SU-DHL-6 (cell line): Measurements from ENCODE around the gene WNT9A.

ENCODE experiments used
- H2AFZ ChIP-seq: fragments of 200-600 bp; sonication (generic); 2 replicates; pipeline ENCODE4 v1.6.1; 2014; ENCODE audit warnings: low read depth, mild to moderate bottlenecking, moderate library complexity, mixed read lengths, antibody characterized with exemption, low read length; ENCODE audit not compliant: severe bottlenecking
- H3F3A ChIP-seq: fragments of 200-600 bp; shearing (Covaris generic); 2 replicates; pipeline ENCODE4 v1.6.0; 2016; ENCODE audit warnings: antibody characterized with exemption, mild to moderate bottlenecking; ENCODE audit not compliant: insufficient read depth
- H3K27ac ChIP-seq: fragments of 200-600 bp; sonication (generic); 2 replicates; pipeline ENCODE4 v1.5.1; 2016; ENCODE audit warnings: low read depth, mild to moderate bottlenecking, low read length, moderate library complexity, mixed read lengths
- H3K27me3 ChIP-seq: fragments of 200-600 bp; sonication (generic), shearing (Covaris generic); 2 replicates; pipeline ENCODE4 v1.6.0; 2014; ENCODE audit warnings: mild to moderate bottlenecking, low read length
- H3K36me3 ChIP-seq: fragments of 200-600 bp; sonication (generic); 2 replicates; pipeline ENCODE4 v1.6.1; 2014; ENCODE audit warnings: mild to moderate bottlenecking, low read length, mixed read lengths
- H3K4me2 ChIP-seq: fragments of 300-600, 200-600 bp; shearing (Covaris generic), sonication (generic); 2 replicates; pipeline ENCODE4 v1.6.0; 2014; ENCODE audit warnings: low read length, low read depth, mild to moderate bottlenecking; ENCODE audit not compliant: poor library complexity, severe bottlenecking
- H3K4me3 ChIP-seq: fragments of 200-600 bp; sonication (generic); 2 replicates; pipeline ENCODE4 v1.5.1; 2014; ENCODE audit warnings: antibody characterized with exemption, low read length, mild to moderate bottlenecking, mixed read lengths; ENCODE audit not compliant: insufficient read depth, poor library complexity, severe bottlenecking
- H3K79me2 ChIP-seq: fragments of 200-600 bp; sonication (generic); 2 replicates; pipeline ENCODE4 v1.6.1; 2014; ENCODE audit warnings: mild to moderate bottlenecking, low read length, moderate library complexity; ENCODE audit not compliant: insufficient read depth
- H3K9ac ChIP-seq: fragments of 200-600 bp; sonication (generic); 2 replicates; pipeline ENCODE4 v1.7.0; 2014; ENCODE audit warnings: mild to moderate bottlenecking, low read length
- H3K9me2 ChIP-seq: fragments of 200-600 bp; sonication (generic); replicated peaks from 2 replicates; pipeline ENCODE4 v1.6.1; 2014; ENCODE audit warnings: low read length; ENCODE audit not compliant: insufficient read depth
- H3K9me3 ChIP-seq: fragments of 200-600 bp; sonication (generic); 2 replicates; pipeline ENCODE4 v1.6.1; 2014; ENCODE audit warnings: low read length, mixed read lengths; ENCODE audit not compliant: insufficient read depth
- H4K20me1 ChIP-seq: fragments of 200-600 bp; sonication (generic); 2 replicates; pipeline ENCODE4 v1.6.1; 2014; ENCODE audit warnings: low read depth, mild to moderate bottlenecking, antibody characterized with exemption, low read length, moderate library complexity, mixed read lengths
- CTCF ChIP-seq: fragments of 200-600 bp; sonication (generic); IDR thresholded peaks from one replicate; pipeline ENCODE4 v1.5.1; 2017; ENCODE audit warnings: antibody characterized with exemption, mild to moderate bottlenecking, low read length, moderate library complexity; ENCODE audit not compliant: insufficient read depth, poor library complexity, severe bottlenecking
- EZH2phosphoT487 ChIP-seq: fragments of 200-600 bp; sonication (generic), shearing (Covaris generic); conservative IDR thresholded peaks from 2 replicates; pipeline ENCODE4 v1.6.1; 2018; ENCODE audit warnings: mild to moderate bottlenecking, antibody characterized with exemption, low read length, moderate library complexity, mixed read lengths

Gene WNT9A

DNA sequence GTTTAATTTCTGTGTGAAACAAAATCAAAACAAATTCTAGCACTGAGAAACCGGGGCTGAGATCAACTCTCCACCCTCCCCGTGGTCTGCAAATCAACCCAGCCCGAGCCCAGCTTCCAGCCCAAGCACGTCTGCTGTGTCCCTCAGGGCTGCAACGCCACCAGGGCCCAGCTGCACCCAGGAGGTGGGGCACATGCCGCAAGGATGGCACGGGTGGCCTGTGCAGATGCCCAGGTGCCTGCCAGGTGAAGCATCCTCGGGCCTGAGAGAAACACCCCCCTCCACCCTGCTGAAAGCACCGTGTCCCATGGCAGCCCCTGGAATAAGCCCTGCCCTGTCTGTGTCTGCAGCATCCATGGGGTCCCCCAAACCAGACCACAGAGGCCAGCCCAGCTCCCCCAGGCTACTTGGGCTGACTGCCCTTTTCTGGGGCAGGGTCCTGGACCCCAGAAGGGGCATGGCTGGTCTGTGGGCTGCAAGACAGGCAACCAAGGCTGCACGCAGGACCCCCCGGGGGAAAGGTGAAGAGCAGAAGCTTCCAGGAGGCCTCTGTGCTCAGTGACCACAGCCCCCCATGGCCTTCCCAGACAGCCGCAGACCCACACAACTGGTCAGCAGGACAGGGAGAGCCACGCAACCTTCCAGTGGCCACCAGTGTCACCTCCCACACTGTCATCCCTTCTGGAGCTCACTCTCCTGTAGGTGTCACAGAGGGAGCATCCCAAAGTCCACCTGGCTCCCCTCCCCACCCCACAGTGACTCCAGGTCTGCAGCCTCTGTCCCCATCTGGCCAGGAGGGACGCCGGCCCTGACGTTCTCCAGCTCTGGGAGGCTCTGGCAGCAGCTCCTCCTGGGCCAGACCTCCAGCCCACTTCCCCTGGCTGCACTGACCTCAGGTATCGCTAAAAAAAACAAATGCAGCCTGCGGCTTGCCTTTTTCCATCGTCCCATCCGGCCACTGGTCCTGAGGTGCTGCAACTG, 7.7 kb downstream of the WNT9A start:
- H4K20me1 ChIP-seq = no peaks in the 10 kb centered on the region
- H3K27ac ChIP-seq = no peak overlapping the region
- H3K9ac ChIP-seq = no peak overlapping the region
- H3K79me2 ChIP-seq = no peaks in the 10 kb centered on the region
- no peaks in the 10 kb centered on the region for H3F3A ChIP-seq
- H3K27me3 ChIP-seq = no peaks in the 10 kb centered on the region
- no peaks in the 10 kb centered on the region for H3K36me3 ChIP-seq
- H2AFZ ChIP-seq = no peak overlapping the region
- no peak for TF ChIP-seq CTCF
- no peak for TF ChIP-seq EZH2phosphoT487
- no peak overlapping the region for H3K4me3 ChIP-seq
- H3K9me3 ChIP-seq = no peaks in the 10 kb centered on the region
- H3K4me2 ChIP-seq = no peak overlapping the region
- H3K9me2 ChIP-seq = no peaks in the 10 kb centered on the region

GRCh38 chr1:227938911-227939790, 8.6 kb downstream of the WNT9A start:
- Histone ChIP-seq H4K20me1 (no peaks in the 10 kb centered on the region), H3K9me3 (no peaks in the 10 kb centered on the region), H3K4me3 (no peak overlapping the region), H2AFZ (no peak overlapping the region), H3K27me3 (no peaks in the 10 kb centered on the region), H3K27ac (no peak overlapping the region), H3K4me2 (no peak overlapping the region), H3K9me2 (no peaks in the 10 kb centered on the region), H3K36me3 (no peaks in the 10 kb centered on the region), H3K9ac (no peak overlapping the region), H3K79me2 (no peaks in the 10 kb centered on the region), H3F3A (no peaks in the 10 kb centered on the region)
- no peak for TF ChIP-seq CTCF
- no peak for TF ChIP-seq EZH2phosphoT487

DNA sequence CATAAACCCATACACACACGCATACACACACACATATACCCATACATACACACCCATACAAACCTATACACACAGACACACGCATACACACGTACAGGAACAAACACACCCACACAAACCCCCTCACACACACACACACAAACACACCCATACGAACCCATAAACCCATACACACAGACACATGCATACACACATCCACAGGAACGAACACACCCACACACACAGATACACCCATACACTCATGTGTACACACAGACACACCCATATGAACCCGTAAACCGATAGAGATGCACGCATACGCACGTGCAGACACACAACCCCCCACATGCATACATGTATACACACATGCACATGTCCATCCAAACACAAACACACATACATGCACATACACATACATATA, 9.5 kb downstream of the WNT9A start:
- no peaks in the 10 kb centered on the region for H3K36me3 ChIP-seq
- H3K27ac ChIP-seq = no peak overlapping the region
- no peak for TF ChIP-seq EZH2phosphoT487
- TF ChIP-seq CTCF = no peak
- no peak overlapping the region for H3K4me3 ChIP-seq
- H3K9ac ChIP-seq = no peak overlapping the region
- no peaks in the 10 kb centered on the region for H3K27me3 ChIP-seq
- no peaks in the 10 kb centered on the region for H3K9me3 ChIP-seq
- H3K9me2 ChIP-seq = no peaks in the 10 kb centered on the region
- H4K20me1 ChIP-seq = no peaks in the 10 kb centered on the region
- H3F3A ChIP-seq = no peaks in the 10 kb centered on the region
- no peak overlapping the region for H2AFZ ChIP-seq
- no peaks in the 10 kb centered on the region for H3K79me2 ChIP-seq
- no peak overlapping the region for H3K4me2 ChIP-seq
